Midbrain (tissue), 1 donor: ENCODE measurements around the gene SCFD2.
A peak's percentile ranks its signal among the peaks of the same experiment; 100 is the strongest.

Experiments
- DNase-seq: peaks from one replicate; lab custom pipeline; 2025; lab: John Stamatoyannopoulos, UW

SCFD2 gene

DNA sequence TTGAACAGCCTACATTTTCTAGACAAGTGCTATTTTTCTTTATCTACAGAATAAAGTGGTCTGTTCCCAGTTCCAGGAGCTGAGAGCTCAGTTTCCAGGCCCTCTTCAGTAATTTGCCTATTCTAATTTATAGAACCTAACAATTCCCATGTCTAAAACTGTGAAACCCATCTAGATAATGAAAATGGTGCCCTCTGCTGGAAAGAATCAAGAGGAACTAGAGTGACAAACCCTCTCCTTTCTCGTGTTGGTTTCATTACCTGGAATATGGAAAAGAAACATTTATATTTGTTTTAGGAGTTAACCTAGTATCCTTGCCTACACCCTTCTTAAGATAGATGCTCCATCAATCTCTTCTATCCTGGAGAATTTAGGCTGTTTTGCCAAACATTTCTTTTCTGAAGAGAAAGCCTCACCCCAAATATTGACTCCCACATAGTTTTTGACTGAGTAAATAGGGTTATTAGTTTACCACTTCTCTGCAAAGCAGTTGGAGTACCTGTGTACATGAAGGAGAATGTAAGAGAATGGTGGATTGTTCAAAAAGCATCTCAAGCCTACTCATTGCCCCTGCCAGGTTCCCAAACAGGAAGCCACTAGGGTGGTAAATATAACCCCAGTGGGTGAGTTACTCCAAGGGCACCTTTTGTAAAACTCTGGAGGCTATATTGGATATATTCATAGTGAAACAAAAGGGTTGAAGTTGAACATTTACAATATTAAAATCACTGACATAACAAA is 382.1 kb downstream of the SCFD2 start:
- peak; percentile 76 for DNase-seq

GRCh38 chr4:52982946-52983340 is 382.9 kb downstream of the SCFD2 start:
- DNase-seq = no peak

DNA sequence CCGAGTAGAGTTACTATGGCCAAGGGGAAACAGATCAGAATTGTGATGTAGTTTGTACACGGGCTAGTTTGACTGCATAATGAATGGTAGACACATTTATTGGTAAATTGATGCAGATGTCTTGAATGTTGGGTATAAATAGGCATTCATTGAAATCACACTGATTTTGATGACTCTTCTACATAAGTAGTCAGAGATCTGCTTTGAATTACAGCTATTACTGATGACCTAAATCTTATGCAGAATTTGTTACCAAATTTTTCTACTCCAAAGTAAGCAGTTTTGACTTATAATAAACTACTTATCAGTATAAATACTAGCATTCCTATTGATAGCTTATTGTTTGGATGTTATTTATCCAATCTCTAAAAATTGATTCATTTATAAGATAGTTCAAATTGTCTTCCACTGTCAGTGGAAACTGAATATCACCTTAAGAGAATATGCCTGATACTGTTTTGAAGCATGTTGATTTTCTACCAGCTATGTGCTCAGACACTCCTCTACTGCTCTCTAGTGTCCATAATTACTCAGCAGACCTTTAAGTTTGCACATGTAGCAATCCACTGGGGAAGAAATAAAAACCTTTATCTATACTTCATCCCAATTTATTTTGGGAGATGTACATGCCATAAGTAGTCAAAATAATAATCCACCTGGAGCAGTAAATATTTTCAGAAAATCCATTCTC is 383.5 kb downstream of the SCFD2 start:
- DNase-seq = peak; percentile 62

DNA sequence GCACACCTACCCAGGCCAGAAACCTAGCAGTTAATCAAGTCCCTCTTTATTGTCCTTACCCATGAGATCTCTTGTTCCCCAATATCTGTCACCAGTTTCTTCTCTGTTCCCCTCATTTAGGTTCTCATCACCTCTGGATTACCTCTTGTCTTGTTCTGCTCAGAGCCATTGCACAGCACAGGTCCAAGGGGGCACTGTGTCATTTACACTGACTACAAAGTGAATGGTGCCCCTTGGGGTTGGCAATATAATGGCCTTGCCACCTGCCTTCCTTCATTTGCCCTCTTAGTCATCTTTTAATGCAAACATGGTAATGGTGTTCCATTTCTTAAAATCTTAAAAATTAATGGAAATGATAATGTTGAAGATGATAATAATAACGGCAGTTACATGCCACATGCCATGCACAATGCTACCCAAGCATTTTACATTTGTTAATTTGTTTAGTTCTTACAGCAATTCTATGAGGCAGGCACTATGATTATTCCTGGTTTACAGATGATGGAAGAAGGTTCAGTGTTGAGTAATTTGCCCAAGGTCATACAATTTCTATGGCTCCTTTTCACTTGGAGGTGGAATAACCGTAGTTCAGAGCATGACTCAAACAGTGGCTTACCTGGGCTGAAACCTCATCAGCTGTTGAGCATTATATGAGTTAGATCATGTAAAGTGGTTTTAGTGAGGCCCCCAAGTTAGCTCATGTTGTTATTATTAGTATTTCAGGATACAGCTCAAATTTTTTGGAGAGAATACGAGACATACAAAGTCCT is 385.9 kb downstream of the SCFD2 start:
- DNase-seq = no peak

GRCh38 chr4:52979020-52979419 is 386.8 kb downstream of the SCFD2 start:
- DNase-seq = no peak

DNA sequence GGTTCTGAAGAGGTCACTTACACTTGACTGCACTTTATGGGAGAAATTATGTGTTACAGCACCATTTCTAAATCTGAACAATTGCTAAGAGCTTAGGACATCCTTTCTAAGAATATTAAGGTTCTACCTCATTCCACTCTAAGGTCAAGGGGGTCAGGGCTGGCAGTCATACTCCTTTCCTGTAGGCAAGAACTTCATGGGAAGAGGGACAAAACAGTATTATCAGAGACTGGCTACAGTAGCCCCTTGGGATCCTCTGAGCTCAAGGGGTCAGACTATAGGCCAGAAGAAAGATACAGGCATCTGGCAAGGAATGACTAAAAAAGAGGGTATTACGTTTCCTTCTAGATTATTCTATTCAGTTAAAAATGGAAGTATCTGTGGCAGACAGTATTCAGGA is 388.6 kb downstream of the SCFD2 start:
- no peak for DNase-seq

DNA sequence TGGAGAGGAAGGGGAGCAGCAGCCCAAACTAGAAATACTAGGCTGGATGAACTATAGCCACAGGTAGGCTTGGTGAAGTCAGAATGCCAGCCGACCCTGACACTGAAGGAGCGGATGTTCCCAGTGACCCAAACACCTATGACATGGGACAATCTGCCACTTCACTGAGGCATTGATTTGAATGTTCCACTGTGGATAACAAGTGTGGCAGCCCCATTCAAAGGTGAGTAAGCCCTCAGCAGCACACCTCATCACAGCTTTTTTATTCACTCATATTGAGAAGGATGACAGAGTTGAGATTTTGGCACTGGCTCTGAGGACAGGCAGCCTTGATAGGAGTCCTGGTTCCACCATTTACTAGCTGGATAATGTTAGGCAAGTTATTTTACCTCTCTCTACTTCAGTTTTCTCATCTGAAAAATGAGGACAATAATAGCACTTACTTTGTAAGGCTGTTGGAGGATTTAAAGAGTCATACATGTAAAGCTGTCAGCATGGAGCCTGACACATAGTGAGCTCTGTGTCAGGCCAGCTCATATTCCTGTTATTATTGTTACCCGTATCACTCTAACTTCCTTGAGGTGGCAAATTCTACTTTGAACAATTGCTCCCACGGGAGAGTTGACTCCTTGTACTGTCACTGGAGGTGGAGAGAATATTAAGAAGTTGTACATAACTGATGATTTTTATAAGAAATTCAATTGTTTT is 389.2 kb downstream of the SCFD2 start:
- DNase-seq = no peak

GRCh38 chr4:52968691-52969090 is 397.2 kb downstream of the SCFD2 start:
- no peak for DNase-seq

GRCh38 chr4:52968241-52968640 is 397.6 kb downstream of the SCFD2 start:
- no peak for DNase-seq

DNA sequence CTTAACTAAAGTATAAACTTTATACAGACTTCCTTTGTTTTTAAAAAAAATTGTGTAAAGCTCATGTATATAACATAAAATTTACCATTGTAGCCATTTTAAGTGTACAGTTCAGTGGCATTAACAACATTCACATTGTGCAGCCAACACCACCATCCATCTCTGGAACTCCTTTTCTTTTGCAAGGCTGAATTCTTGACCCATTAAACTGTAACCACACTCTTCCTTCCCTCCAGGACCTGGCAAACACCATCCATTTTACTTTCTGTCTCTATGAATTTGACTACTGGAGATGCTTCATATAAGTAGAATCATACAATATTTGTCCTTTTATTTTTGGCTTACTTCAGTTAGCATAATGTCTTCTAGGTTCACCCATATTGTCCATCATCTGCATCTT is 399.1 kb downstream of the SCFD2 start:
- DNase-seq = no peak

GRCh38 chr4:52966172-52966571 is 399.7 kb downstream of the SCFD2 start:
- no peak for DNase-seq

DNA sequence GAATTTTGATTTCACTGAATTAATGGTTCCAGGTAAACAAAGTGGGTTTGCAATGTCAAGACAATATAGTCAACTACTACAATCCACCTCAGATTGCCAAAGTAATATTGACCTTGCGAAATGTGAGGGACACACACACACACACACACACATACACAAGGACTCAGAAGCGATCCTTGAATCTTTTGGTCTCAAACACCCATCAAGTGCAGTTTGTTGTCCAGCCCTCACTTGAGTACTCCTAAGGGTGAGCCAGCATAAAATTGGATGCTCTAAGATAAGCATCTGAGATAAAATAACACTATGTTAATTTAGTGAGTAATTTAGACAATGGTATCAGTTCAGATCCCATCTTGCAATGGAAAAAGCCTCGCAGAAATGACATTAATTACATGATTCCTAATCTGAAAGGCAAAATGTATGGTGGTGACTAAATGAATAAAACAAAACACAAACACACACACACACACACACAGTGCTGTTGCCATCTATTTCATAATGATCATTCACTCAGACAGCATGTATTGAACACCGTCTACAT is 401.2 kb downstream of the SCFD2 start:
- no peak for DNase-seq

DNA sequence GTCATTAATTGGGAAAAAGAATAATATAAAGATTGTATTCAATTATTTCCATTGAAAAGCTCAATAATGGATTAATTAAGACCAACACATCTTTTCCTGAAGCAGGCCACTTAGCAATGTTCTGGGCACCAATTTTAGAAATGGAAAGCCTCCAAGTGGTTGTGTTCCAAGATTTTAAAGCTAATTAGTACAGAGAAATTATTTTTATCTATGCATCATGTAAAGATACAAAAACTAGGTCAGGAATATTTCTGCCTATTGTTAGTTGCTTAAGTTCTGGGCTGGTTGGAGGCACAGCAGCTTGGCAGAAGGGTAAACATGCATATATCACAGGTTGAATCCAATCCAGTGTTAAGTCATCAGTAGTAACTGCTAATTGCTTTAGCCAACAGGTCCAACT is 401.9 kb downstream of the SCFD2 start:
- no peak for DNase-seq

- no peak for DNase-seq
These were observed 403.1 kb downstream of the SCFD2 start for GRCh38 chr4:52962721-52963120.

DNA sequence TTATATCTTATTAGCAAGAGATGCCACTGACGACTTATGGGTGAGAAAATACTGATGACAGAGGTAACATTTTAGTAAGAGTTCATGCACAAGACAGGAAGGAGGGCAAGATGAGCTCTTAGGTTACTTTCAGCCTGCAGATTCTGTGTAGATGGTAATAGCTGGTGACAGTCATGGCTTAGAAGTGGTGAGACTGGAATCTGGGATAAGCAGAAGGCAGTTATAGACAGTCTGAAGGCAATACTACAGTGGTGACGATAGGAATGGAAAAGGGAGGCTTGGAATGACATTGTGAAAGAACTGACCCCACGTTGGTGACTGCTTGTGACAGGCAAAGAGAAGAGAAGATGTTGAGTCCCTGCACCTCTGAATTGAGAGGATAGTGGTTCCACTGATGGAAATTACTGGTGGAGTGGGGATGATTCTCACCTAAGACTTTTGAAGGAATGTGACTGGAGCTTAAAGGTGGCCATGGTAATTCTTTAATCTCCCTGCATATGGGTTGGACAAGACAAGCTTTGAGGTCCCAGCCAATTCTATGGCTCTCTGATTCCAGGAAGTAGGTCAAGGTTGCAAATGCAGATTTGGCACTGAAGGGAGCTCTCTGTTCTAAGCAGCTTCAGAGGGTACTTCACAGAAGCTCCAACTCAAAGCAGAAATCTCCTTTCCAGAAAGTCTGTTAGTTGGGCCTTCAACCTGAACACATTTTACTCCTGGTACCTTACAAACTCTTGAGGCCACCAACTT is 404.0 kb downstream of the SCFD2 start:
- DNase-seq = no peak

DNA sequence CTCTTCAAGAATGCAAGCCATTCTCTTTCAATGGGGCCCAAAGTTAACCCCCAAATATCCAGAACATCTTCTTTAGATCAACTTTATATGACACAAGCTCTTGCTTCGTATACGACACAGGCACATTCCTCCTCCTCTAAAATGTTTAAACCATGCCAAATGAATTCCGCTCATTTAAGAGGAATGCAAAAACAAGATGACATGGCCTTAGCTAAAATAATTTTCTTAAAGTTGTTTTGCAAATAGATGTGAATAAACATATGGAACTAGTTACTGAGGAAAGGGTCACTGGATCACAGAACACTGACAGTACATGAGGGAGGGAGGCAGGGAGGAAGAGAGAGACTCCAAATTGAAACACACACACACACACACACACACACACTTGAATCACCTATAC is 406.3 kb downstream of the SCFD2 start:
- DNase-seq = no peak

DNA sequence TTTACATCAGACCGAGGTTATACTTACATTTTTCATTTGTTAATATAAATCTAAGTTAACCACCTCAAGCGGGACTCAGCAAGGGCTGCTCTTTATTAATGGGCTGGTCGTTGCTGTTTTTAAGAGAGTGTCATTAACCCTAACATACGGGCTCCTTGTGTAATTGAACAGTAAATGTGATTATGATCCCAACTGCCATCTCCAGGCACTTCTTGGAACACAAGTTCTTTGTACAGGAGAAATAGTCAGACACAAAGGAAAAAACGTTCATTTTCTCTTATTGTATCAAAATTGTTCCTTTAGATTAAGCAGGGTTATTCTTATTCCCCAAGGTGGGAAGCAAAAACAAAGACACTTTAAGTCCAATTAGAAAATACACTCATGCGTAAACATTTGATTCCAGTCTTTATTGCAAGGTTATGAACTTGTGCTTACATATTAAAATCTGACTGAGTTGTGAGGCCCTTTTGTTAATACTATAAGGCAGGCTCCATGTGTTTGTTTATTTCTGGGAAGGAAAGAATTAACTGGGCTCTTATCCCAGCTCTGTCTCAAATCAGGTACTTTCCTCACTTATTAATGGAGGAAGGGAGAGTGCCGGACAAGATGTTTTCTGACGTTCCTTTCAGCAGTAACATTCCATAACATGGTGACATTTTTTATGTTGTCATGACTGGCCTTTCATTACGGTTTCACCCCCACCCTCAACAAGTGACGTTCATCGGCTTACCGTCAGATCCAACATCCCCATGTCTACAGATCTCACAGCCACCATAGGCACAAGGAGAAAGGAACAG is 407.8 kb downstream of the SCFD2 start:
- DNase-seq = no peak

DNA sequence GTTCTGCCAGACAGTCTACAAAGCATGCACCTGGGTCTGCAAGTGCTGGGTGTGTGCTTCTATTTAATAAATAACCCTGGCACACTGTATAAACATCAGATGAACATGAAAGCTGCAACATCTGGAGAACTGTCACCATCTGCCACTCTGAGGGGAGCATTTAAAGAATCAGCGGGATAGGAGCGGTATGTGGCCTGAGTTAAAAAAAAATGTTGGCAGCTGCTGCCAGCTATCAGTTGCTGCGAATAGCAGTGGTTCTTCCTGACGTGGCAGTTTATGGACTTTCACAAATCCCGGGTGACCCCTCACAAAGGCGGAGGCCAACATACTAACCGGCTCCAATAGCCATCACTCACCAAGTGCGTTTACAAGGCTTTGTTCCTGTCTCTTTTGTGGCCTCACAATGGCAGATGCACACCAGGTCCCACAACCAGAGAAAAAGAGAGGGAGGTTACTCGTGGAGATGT is 408.6 kb downstream of the SCFD2 start:
- no peak for DNase-seq

- DNase-seq = no peak
These were observed 409.2 kb downstream of the SCFD2 start for GRCh38 chr4:52956691-52957090.

- DNase-seq = no peak
These were observed 411.2 kb downstream of the SCFD2 start for GRCh38 chr4:52954560-52955170.
